Activated CD8-positive, alpha-beta memory T cell treated with anti-CD3 and anti-CD28 coated beads for 24 hours (primary cell): Measurements from ENCODE around the gene KPNB1.
A peak's percentile ranks its signal among the peaks of the same experiment; 100 is the strongest.

Experiments used
- DNase-seq: peaks from one replicate; pipeline ENCODE4 v3.0.0-alpha.2; 2020

KPNB1 gene

GRCh38 chr17:47714773-47715396 lies 65.2 kb downstream of the KPNB1 start:
- DNase-seq: no peak

GRCh38 chr17:47715669-47716325 lies 66.1 kb downstream of the KPNB1 start:
- peak; percentile 65 for DNase-seq

- DNase-seq: no peak
Observed at GRCh38 chr17:47716375-47716774, 66.7 kb downstream of the KPNB1 start.

GRCh38 chr17:47717261-47717697 lies 67.6 kb downstream of the KPNB1 start:
- no peak for DNase-seq

- DNase-seq: peak; percentile 79
Observed at GRCh38 chr17:47717979-47718621, 68.4 kb downstream of the KPNB1 start.

- no peak for DNase-seq
Observed at GRCh38 chr17:47718634-47719405, 69.1 kb downstream of the KPNB1 start.

GRCh38 chr17:47719411-47720152 lies 69.9 kb downstream of the KPNB1 start:
- peak; percentile 90 for DNase-seq

- peak; percentile 74 for DNase-seq
Observed at GRCh38 chr17:47720196-47720595, 70.5 kb downstream of the KPNB1 start.

GRCh38 chr17:47720754-47721533 lies 71.2 kb downstream of the KPNB1 start:
- peak; percentile 97 for DNase-seq

- DNase-seq: no peak
Observed at GRCh38 chr17:47721725-47722124, 72.0 kb downstream of the KPNB1 start.

GRCh38 chr17:47724705-47725104 lies 75.0 kb downstream of the KPNB1 start:
- DNase-seq: no peak

- no peak for DNase-seq
Observed at GRCh38 chr17:47725446-47726111, 75.9 kb downstream of the KPNB1 start.

- DNase-seq: peak; percentile 57
Observed at GRCh38 chr17:47726796-47727703, 77.3 kb downstream of the KPNB1 start.

GRCh38 chr17:47727704-47728036 lies 78.0 kb downstream of the KPNB1 start:
- no peak for DNase-seq

GRCh38 chr17:47728214-47728877 lies 78.6 kb downstream of the KPNB1 start:
- peak; percentile 49 for DNase-seq

GRCh38 chr17:47729476-47729875 lies 79.8 kb downstream of the KPNB1 start:
- DNase-seq: peak; percentile 57

- peak; percentile 54 for DNase-seq
Observed at GRCh38 chr17:47730681-47731080, 81.0 kb downstream of the KPNB1 start.

- peak; percentile 61 for DNase-seq
Observed at GRCh38 chr17:47731396-47731795, 81.7 kb downstream of the KPNB1 start.

- DNase-seq: peak; percentile 73
Observed at GRCh38 chr17:47732399-47733046, 82.8 kb downstream of the KPNB1 start.
